Left renal pelvis (tissue), 4 donors: Measurements from ENCODE around the gene ISL2. TPM values are rescaled to one million over a fixed set of nuclear protein-coding genes. Genes with fewer than 3 reads are reported as not detected.

Experiments
- DNase-seq, 4 donors: peaks; one replicate each; pipeline ENCODE4 v3.0.0-alpha.2; 2013; ENCODE audit warnings: low read depth in 4 of 4, low spot score in 3 of 4
- polyA plus RNA-seq, 4 donors: library from polyadenylated mRNA; unstranded; fragments of 120-200 nt; gene quantifications; one replicate each; pipeline ENCODE4 v1.2.1, GENCODE V29; 2013; ENCODE audit not compliant: insufficient read length in 4 of 4

Gene ISL2
- polyA plus RNA-seq, 4 donors: 0.14 to 0.48 TPM; not detected in 2

DNA sequence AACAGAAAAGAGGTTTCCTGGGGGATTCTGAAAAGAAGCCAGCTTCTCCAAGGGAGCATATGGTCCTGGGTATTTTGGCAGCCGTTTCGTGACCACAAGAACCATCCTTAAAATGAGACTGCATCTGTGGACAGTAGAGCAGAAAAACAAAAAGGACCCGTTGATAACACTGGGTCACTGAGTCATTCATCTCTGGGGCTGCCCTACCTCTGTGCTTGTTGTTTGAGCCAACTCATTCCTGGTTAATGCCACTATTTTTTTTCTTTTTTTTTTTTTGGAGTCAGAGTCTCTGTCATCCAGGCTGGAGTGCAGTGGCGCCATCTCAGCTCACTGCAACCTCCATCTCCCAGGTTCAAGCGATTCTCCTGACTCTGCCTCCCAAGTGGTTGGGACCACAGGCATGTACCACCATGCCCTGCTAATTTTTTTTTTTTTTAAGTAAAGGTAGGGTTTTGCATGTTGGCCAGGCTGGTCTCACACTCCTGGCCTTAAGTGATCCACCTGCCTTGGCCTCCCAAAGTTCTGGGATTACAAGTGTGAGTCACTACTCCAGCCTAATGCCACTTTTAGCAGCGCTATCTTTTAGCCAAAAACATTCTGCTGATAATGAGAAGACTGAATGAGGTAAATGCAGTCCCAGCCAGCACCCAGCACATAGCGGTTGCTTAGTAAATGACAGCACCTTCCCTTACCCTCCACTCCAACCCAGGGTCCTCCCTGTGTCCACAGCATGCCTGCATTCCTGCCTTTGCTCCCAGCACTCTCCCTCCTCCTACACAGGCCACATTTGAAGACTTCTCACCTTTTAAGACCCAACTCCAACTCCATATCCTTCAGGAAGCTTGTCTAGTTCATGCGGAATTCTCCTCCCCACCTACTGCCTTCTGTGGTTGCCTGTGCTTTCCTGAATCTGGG is 9.1 kb upstream of the ISL2 start:
- no peak for DNase-seq

DNA sequence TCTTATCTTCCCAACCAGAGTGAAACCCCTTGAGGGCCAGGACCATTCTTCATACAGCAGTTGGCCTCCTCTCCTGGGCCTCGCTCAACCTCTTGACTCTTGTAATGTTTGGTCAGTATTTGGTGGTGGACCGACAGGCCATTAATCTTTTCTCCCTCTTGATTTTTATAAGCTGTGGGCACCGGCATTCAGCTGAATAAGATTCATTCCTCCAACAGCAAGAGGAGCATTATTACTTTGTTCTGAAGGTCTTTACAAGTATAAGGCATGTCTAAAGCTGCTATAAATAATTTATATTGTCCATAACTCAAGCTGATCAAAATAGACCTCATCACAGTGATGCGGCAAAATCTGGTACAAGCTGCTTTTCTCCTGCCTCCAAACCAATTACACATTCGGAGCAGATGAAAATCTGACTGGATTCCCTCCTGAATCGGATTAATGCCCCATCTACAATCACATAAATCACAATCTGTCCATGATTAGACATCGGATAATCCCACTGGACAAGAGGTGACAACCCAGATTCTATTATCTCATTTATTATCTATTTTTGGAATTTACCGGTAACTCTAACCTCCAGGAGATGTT is 8.4 kb upstream of the ISL2 start:
- no peak for DNase-seq

DNA sequence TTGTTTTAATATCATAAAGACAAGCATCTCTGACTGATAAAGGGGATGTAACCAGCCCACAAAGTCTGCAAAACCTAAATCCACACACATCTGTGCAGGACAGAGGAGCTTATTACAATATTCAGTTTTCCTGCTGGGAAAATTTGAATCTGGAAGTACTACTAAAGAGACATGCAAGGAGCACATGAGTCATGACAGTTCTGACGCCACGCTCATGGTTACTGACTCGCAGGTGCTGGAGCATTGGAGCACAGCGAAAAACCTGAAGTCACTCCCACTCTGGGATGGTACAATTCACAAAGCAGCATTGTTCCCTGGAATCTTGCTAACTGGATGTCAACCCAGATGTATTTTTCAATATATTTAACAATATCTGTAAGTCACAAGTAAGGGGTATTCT is 7.6 kb upstream of the ISL2 start:
- no peak for DNase-seq

DNA sequence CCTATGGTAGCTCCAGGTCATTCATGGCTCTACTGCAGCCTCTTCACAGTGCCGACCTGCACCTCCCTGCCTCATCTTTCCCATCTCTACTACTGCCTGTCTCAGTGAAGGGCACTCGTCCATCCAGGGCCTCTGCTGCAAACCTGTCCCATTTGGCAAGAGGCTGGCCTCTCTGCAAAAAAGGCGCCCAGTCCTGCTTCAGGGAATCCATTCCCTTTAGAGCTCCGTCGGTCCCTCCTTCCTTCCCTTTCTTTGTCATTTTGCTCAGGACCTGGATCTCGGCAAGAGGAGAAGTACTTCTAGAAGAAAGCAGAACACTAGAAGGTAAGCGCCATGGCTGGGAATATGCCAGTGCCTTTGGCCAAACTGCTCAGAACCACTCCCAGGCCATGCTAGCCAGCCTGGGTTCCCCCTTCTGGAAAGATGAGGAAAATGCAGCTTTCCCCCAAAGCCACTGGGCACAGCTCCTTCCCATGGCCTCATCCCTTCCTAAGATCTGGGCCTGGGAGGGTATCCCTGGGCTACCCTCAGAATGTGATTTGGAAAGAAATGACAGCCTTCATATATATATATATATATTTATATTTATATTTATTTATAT is 6.4 kb upstream of the ISL2 start:
- no peak for DNase-seq

DNA sequence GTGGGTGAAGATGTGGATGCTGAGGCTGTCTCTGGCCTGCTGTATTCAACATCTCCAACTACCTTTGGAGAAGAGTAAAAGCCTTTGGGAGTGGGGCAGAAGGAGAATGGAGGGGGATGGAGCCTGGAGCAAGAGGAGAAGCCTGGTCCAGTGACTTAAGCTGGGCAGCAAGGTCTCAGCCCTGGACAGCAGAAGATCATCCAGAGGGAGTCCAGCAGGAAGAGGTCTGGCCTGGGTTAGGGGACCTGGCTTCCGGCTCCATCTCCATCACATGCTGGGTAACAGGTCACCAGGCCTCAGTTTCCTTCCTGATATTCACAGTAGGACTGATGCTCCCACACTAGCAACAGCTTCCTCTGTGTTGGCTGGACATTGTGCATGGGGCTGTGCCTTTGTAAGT is 3.8 kb upstream of the ISL2 start:
- DNase-seq: no peak

DNA sequence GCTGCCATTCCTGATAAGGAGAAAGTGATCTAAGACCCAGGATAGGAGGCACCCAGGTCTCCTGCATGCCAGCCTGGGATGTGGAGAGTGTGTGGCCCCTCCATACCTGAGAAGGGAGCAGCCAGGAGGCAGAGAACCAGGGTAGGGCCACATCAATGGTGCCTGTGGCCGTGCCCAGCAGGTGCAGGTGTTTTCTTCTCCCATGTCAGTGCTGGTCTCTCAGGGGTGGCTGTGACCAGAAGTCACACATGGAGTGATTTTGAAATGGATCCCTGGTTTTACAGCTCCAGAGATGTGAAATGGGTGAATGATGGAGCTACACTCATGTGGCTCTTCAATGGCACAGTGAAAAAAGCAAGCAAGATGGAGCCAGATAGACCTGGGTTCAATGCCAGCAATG is 3.3 kb upstream of the ISL2 start:
- DNase-seq: no peak

DNA sequence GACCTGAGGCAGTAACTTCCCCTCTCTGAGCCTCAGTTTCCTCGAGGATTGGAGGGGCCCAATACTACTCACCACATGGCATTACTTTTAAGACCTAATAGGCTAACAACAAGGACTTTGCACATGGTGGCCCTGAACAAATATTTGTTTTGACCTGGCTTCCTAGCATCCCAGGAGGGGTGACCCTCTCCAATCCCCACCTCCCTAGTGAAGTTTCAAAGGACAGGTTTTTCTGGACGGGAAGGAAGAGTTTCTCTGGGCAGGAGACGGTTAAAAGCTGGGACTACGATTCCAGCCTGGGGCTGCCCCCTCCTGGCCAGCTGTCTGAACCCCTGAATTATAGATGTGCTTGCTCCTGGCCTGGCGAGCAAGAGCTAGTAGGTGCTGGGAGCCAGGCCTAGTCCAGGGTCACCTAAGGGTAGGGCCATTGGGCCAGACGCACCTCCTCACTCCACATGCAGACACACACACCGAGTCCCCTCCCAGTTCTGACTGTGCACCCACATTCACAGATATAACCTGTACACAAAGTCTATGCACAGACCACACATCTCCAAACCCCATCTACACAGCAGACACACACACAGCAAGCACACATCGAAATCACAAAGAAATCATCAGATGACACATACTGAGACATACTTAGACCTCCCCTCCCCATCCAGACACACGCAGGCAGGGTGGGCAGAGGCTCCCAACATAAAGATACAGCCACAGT is 2.7 kb upstream of the ISL2 start:
- DNase-seq: no peak

DNA sequence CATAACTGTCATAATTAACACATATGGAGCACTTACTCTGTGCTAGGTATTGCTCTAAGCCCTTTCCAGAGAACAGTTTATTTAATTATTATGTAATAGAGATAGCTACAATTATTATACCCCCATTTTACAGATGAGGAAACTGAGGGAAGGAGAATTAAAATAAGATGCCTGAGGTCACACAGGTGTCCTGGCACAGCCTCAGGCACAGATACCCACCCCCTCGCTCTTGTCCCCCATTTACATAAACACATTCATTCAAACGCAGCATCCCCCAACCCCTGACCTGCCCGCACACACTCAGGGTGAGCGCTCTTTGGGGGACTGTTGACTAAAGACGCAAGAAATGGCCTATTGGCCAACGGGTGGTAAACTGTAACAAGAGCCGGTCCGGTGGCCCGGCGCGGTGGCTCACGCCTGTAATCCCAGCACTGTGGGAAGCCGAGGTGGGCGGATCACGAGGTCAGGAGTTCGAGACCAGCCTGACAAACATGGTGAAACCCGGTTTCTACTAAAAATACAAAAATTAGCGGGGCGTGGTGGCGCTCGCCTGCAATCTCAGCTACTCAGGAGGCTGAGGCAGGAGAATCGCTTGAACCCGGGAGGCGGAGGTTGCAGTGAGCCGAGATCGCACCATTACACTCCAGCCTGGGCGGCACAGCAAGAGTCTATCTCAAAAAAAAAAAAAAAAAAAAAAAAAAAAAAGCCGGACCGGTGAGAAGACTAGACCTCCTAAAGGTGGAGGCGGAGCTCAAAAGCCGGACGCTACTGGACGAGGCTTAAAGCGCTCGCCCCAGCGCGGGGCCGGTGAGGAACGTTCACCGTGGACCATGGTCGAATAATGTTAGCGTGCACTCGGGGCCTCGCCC is 1.9 kb upstream of the ISL2 start:
- DNase-seq: peak in 1 of 4 donors; percentile 12

DNA sequence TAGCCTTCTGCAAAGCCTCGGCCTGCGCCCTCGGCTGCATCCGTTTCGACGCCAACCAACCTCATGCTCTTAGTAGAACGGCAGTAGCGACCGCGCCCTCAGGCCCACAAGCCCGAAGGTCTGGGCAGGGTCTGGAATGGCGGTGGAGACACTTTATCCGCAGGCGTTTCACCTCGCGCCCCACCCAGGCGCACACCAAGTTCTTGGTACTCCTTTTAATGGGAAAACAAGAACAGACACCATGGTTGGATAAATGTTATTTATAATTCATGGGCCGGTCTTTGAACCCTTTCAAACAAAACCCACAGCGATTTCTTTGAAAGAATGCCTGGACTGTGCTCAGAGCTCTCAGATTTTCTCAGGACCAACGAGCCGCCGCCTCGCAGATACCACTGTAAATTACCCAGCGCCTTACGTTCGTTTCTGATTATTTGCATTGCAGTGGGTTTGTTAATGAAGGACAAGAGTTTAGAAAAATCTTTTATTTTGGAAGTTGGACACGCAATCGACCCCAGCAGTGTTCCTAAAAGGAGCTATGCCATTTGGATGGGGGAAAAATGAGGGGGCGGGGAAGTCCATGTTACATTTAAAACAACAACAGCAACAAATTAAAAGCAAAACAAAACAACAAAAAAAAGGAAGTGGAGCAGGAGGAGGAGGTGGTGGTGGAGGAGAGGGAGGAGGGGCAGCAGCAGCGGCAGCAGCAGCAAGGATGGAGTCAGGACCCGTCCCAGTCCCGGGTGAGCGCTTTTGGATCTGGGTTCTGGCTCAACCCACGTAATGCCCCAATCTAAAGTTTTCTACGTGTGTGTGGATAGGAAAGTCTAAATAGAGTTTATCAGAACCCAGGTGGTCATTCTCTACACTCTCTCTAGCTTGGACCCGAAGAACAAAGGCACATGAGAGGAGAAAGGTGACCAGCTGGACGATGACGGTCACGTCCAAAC is 993 bp upstream of the ISL2 start:
- peak in 1 of 4 donors; percentile 14 for DNase-seq

DNA sequence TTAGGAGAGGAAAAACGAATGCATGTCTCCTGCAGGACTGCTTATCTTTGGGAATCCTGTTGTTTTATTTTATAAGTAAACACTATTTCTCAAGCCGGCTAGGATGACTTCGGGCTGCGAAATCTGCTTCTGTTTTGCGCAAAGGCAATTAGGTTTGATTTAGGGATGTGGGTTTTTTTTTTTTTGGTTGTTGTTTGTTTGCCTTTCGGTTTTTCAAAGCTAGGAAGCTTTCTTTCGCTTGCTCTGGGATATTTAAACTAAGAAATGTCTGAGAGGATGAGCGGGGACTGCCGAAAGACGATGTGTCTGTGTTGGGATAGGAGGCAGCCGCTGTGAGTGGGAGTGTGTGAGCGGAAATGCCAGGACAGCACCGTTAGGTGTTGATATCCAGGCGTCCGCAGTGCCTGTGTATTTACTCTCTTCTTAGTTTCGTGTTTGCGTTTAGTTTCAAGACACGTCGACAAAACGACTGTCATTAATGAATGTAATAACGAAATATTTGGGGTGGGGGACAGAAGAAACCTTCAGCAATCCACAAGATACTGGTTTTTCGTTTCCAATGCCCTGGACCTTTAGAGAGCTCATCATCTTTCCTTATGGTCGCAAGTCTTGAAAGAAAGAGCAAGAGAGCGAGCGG is 604 bp downstream of the ISL2 start:
- DNase-seq: peak in 1 of 4 donors; percentile 36

DNA sequence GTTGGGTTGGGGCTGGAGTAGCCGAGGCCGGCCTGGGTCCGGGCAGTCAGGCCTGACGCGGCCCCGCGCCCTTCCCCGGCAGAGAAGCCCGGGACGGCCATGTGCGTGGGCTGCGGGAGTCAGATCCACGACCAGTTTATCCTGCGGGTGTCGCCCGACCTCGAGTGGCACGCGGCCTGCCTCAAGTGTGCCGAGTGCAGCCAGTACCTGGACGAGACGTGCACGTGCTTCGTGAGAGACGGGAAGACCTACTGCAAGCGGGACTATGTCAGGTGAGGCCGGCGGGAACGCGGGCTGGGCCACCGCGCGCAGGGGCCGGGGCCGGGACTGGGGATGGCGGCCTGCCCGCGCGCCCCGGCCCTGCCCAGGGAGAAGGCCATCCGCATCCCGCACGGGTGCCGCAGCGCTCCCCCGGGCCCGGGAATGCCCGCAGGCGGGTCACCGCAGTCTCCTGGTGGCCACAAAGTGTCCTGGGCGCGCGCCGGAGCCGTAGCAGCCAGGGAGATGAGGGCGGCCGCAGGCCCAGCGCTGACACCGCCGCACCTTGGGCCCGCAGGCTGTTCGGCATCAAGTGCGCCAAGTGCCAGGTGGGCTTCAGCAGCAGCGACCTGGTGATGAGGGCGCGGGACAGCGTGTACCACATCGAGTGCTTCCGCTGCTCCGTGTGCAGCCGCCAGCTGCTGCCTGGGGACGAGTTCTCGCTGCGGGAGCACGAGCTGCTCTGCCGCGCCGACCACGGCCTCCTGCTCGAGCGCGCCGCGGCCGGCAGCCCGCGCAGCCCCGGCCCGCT is 1.3 kb downstream of the ISL2 start:
- no peak for DNase-seq

DNA sequence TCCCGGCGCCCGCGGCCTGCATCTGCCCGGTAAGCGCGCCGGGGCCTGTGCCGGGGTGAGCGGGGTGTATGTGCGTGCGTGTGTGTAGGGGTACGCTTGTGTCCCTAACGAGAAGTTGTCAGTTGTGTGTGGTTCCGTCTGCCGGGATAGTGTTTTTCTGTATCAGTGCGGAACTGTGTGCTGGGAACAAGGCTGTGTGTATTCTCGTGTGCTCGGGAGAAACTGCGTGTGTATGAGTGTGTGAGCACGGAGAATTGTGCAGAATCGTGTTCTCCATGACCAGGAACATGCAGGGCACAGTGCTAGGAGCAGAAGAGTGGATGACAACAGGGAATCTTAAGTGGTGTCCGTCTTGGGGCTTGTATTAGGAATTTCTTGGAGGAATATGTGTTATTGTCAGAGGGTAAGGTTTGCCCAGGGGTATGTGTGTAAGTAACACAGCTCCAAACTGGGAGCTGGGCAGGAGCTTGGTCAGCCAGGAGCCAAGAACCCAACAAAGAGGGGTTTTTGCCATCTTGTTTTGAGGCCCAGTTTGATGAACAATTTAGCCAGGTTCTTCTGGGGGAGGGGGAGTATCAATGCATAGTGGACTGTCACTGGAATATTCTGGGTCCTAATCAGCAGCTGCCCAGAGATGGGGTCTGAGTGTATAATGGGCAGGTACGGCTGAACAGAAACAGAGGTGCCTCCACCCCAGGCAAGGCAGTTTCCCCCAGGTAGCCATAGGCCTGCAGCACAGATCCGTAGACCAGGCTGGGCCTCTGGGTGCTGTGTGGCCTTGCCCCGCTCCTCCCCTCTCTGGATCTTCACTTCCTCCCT is 2.1 kb downstream of the ISL2 start:
- DNase-seq: peak in 1 of 4 donors; percentile 12

DNA sequence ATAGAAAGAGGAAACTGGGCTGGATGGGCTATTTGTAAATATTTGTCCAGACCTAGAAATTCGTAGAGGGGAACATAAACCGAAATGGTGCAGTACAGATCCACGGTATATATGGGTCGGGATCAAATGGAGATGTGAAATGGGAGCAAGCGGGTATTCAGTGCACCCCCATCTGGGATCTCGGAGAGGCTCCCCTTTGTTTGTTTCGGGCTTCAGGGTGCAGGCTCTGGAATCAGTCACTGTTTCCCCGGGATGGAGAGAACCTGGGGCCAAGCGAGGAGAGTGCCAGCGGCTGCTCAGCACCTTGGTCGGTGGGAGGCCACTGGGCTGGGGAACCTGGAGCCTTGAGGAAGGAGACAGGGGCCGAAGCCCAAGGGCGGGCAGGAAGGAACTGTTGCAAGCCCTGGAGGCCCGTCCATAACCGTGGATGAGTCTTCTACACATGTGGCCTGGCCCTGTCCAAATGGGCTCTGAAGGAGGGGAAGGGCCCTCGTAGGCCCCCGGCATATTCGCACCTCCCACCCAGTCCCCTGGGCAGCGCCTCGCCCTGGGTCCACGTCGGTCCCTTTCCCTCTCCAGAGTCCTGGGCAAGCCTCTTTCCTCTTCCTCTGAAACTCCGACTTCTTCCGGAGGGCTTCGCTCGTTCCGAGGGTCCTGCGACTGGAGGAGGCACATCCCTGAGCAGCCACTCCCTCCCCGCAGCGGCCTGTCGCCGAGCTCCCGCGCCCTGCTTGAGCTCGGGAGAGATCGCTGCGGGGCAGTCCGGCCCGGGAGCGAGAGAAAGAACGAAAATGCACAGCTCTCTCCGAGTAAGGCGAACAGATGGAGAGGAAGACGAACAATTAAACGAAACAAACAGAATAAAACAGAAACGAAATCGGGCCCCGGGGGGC is 3.0 kb downstream of the ISL2 start:
- DNase-seq: peak in 1 of 4 donors; percentile 25

DNA sequence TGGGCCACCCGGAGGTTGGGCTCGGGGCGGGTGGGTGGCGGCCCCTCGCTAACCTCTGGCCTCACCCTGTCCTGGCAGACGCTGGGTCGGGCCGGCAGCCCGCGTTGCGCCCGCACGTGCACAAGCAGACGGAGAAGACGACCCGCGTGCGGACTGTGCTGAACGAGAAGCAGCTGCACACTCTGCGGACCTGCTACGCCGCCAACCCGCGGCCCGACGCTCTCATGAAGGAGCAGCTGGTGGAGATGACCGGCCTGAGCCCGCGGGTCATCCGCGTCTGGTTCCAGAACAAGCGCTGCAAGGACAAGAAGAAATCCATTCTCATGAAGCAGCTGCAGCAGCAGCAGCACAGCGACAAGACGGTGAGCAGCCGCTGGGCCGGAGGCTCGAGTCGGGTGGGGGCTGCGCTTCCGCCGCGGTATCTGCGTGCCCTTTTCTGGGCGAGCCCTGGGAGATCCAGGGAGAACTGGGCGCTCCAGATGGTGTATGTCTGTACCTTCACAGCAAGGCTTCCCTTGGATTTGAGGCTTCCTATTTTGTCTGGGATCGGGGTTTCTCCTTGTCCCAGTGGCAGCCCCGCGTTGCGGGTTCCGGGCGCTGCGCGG is 3.7 kb downstream of the ISL2 start:
- DNase-seq: peak in 1 of 4 donors; percentile 29

DNA sequence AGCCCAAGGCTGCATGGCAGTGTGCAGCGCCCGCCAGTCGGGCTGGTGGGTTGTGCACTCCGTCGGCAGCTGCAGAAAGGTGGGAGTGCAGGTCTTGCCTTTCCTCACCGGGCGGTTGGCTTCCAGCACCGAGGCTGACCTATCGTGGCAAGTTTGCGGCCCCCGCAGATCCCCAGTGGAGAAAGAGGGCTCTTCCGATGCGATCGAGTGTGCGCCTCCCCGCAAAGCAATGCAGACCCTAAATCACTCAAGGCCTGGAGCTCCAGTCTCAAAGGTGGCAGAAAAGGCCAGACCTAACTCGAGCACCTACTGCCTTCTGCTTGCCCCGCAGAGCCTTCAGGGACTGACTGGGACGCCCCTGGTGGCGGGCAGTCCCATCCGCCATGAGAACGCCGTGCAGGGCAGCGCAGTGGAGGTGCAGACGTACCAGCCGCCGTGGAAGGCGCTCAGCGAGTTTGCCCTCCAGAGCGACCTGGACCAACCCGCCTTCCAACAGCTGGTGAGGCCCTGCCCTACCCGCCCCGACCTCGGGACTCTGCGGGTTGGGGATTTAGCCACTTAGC is 4.3 kb downstream of the ISL2 start:
- no peak for DNase-seq
